Measurements from ENCODE around the gene RPS6KA4.

The RPS6KA4 gene

DNA sequence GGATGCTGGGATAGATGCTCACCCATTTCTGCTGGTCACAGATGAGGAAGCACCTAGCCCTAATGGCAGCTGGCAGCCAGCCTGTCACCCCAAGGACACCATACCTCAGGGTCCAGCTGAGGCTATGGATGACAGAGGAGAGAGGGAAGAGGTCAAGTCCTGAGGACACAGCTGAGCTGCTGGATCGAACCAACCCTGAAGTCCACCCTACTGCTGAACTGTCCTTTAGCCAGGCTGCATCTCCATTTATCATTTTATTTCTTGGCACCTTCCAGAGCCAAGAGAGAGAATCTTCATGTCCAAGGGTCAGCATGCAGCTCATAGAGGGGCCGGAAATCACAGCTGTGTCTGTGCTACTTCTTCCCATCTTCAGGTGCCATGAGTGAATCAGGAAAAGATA is 30.9 kb downstream of the RPS6KA4 start:
- no peak overlapping the region for H3K4me3 ChIP-seq (replicated peaks; ENCODE audit: low read depth, low read length)
- TF ChIP-seq, protein P1, sequence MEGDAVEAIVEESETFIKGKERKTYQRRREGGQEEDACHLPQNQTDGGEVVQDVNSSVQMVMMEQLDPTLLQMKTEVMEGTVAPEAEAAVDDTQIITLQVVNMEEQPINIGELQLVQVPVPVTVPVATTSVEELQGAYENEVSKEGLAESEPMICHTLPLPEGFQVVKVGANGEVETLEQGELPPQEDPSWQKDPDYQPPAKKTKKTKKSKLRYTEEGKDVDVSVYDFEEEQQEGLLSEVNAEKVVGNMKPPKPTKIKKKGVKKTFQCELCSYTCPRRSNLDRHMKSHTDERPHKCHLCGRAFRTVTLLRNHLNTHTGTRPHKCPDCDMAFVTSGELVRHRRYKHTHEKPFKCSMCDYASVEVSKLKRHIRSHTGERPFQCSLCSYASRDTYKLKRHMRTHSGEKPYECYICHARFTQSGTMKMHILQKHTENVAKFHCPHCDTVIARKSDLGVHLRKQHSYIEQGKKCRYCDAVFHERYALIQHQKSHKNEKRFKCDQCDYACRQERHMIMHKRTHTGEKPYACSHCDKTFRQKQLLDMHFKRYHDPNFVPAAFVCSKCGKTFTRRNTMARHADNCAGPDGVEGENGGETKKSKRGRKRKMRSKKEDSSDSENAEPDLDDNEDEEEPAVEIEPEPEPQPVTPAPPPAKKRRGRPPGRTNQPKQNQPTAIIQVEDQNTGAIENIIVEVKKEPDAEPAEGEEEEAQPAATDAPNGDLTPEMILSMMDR (IDR thresholded peaks at IDR 0.05; ENCODE audit: low read depth, low read length, missing control alignments): no peak
- no peak for DNase-seq (ENCODE audit: extremely low read depth, low read depth)

DNA sequence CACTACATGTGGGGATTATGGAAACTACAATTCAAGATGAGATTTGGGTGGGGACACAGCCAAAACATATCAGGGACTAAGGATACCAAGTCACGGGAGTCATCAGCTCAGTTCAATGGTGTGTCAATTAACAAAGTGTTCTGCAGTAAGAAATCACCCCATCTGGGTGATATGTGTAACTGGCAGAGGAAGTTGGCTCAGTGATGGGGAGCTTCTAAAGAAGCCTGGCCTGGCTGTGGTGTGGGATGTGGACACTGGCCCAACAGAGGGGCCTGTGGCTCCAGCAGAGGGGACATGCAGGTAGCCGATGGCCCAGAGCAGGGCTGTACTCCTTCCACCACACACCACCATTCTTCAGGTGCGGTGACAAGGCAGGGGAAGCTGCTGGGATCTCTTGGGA is 31.6 kb downstream of the RPS6KA4 start:
- TF ChIP-seq, protein P1 (IDR thresholded peaks at IDR 0.05; ENCODE audit: low read depth, low read length, missing control alignments): no peak

DNA sequence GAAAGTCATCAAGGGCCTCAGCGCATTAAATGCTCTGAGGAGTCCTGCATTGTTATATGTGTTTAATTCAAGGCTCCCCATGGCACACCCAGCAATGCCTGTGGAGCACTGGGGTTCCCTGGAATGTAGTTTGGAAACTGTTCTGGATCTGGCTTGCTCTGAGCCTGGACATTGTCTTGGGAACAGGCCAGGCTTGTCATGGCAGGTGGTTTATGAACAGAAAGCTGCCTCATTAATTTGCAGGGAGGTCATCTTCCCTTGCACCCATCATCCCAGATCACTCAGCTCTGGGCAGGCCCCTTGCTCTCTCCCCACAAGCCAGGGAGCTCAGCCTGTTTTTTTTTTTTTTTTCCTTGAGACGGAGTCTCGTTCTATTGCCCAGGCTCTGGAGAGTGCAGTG is 32.9 kb downstream of the RPS6KA4 start:
- DNase-seq (ENCODE audit: extremely low read depth, low read depth): no peak
- TF ChIP-seq, protein P1 (IDR thresholded peaks at IDR 0.05; ENCODE audit: low read depth, low read length, missing control alignments): no peak
- no peak overlapping the region for H3K4me3 ChIP-seq (replicated peaks; ENCODE audit: low read depth, low read length)

More for the DNA sequence above, 31.6 kb downstream of the RPS6KA4 start:
- no peak for DNase-seq (ENCODE audit: extremely low read depth, low read depth)
- H3K4me3 ChIP-seq (replicated peaks; ENCODE audit: low read depth, low read length): no peak overlapping the region

DNA sequence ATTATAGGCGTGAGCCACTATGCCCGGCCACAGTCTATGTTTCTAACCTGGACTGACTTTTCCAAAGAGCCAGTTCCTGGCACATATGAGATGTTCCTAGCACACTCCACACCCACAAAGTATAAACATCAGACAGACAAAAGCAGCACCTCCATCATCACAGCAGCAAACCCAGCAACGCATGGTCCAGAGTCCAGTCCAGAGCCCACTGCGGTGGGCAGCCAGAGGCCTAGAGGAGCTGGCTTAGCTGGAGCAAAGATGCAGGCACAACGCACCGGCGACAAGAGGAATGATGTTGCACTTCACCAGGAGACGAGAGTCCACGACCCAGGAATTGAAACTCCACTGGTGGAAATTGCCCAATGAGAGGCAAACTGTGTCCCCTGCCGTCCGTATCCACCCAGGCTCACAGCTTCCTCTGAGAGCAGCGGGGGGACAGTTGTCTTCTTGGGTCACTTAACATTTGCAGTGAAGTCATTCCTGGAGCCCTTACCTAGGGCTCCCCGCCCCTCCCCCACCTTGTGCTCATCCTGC is 36.6 kb downstream of the RPS6KA4 start:
- TF ChIP-seq, protein P1 (IDR thresholded peaks at IDR 0.05; ENCODE audit: low read depth, low read length, missing control alignments): no peak
- DNase-seq (ENCODE audit: extremely low read depth, low read depth): no peak
- H3K4me3 ChIP-seq (replicated peaks; ENCODE audit: low read depth, low read length): no peak overlapping the region

DNA sequence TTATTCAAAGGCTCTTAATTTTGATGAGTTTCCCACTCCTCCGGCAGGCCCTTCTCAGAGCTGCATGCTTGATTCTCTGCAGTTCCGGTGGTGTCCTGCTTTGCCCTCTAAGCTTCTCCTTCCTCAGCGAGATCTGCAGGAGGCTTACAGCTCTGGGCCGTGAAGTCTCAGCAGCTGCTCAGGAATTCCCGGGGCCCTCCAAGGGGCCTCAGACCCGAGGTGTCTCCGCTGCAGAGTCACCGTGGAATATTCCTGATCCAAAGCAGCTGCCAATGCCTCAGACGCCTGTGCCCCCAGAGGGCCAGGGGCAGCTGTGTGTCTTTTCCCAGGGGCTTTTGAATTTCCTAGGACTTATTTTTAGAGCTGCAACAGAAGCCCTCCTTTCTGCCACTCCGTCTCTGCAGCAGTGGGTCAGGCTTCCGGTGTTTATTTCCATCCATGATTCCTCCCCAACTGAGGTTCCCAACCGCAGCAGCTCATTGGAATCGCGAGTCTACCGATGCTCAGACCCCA is 37.2 kb downstream of the RPS6KA4 start:
- no peak overlapping the region for H3K4me3 ChIP-seq (replicated peaks; ENCODE audit: low read depth, low read length)
- TF ChIP-seq, protein P1 (IDR thresholded peaks at IDR 0.05; ENCODE audit: low read depth, low read length, missing control alignments): no peak

DNA sequence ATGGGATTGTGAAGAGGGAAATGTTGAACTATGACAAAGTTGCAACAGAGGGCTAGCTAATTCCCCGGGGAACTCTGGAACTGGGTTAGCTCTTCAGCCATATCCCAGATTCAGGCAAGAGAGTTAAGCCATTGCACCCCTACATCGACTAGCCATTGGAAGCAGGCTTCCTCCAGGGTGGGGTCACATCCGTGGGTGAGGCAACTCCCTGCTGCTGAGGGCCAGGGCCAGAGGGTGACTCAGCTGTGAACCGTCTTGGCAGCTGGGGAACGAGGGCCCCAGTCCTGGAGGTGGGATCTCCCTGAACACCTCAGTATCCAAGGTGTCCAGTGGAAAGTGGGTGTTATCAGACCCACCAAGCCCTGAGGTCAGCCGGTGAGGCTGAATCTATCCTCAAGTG is 41.1 kb downstream of the RPS6KA4 start:
- H3K4me3 ChIP-seq (replicated peaks; ENCODE audit: low read depth, low read length): no peak overlapping the region
- no peak for DNase-seq (ENCODE audit: extremely low read depth, low read depth)
- TF ChIP-seq, protein P1 (IDR thresholded peaks at IDR 0.05; ENCODE audit: low read depth, low read length, missing control alignments): no peak

More for the DNA sequence above, 37.2 kb downstream of the RPS6KA4 start:
- no peak for DNase-seq (ENCODE audit: extremely low read depth, low read depth)

DNA sequence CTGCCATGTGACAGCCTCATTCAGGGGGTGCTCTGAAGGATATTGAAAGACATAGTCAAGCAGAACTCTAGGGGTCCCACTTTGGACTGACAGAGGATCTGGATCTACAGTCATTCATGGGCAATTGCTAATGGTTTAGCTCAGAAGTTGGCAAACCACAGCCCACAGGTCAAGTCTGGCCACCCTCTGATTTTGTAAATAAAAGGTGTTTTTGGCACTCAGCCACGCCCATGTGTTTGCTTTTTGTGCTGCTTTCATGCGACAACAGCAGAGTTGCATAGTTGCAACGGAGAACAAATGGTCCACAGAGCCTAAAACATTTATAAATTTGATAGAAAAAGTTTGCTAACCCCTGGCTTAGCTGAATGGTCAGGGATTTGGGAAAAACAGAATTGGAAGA is 41.7 kb downstream of the RPS6KA4 start:
- TF ChIP-seq, protein P1 (IDR thresholded peaks at IDR 0.05; ENCODE audit: low read depth, low read length, missing control alignments): no peak
- DNase-seq (ENCODE audit: extremely low read depth, low read depth): no peak
- H3K4me3 ChIP-seq (replicated peaks; ENCODE audit: low read depth, low read length): no peak overlapping the region

All from HFF-Myc (cell line).